SH-SY5Y (cell line): ENCODE measurements around the gene IRF7.

ENCODE experiments used
- GATA2 ChIP-seq: IDR thresholded peaks from 2 replicates; pipeline ENCODE4 v1.6.1; 2011; ENCODE audit warnings: mild to moderate bottlenecking, low read depth, low read length
- GATA3 ChIP-seq: IDR thresholded peaks from 2 replicates; pipeline ENCODE4 v1.6.1; 2011; ENCODE audit warnings: low read depth, mild to moderate bottlenecking, low read length, moderate library complexity

DNA sequence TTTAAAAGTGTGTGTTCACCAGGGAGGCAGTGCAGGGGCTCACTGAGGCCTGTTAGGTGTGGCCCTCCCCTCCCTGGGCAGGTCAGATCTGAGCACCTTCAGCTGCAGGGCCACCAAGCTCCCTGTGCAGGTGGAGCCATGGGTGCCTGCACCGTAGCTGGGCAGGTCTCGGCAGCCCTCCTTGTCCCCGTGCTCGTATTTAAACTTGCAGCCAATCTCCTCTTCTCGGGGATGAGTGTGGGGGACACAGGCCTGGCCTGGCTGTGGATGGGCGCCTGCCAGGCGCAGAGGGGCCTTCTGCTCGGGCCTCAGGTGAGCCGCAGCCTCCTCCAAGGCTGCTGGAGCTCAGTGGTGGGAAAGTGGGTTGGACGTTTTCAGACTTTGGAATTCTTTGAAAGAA lies 20.4 kb downstream of the IRF7 start:
- TF ChIP-seq GATA2: no peak
- TF ChIP-seq GATA3: no peak
